ENCODE results near the gene ALKBH6. TPM values are rescaled to one million over a fixed set of nuclear protein-coding genes. Genes with fewer than 3 reads are reported as not detected.

Gene ALKBH6
- total RNA-seq, 1 donor from 2014 or later: 23.7 TPM

DNA sequence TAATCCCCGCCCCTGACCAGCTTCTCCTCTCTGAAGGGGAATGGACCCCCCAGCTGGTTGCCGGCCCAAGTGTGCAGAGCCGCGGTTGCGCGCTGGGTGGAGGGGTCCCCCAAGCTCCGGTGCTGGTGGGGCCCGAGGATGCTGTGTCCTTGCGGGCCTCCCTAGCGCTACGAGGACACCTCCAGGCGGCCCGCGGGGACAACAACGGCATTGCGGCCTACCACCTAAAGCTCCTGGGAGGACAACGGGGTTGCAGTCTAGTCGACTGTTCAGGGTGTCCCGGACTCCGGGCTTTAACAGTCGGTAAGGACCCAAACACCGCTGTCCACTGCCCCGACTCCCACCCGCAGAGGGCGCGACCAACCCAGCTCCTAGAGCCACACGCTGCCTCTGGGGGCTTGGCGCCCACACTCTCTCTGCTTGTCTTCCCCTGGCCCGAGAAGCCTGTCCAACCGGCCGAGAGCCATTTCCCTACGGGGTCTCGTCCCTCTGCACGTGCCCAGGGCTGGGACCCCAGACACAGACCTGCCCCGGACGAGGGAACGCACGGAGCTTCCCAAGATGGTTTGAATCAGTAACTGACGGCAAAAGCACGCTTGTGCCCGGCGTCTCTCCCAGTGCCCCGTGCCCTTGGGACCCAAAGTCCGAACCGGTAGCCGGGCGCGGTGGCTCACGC lies 20.0 kb downstream of the ALKBH6 start:
- Mint-ChIP-seq H3K4me3 (no peak overlapping the region), H3K4me1 (peaks cover 18% of the 10 kb centered on the region), H3K9me3 (no peaks in the 10 kb centered on the region), H3K27ac (ENCODE audit: unreplicated experiment) (no peak overlapping the region), H3K36me3 (ENCODE audit: low read depth) (no peaks in the 10 kb centered on the region), H3K27me3 (ENCODE audit: low read depth) (peaks cover 18% of the 10 kb centered on the region)
- no peak for DNase-seq (ENCODE audit: low read depth, low spot score)
- TF ChIP-seq, protein P1, sequence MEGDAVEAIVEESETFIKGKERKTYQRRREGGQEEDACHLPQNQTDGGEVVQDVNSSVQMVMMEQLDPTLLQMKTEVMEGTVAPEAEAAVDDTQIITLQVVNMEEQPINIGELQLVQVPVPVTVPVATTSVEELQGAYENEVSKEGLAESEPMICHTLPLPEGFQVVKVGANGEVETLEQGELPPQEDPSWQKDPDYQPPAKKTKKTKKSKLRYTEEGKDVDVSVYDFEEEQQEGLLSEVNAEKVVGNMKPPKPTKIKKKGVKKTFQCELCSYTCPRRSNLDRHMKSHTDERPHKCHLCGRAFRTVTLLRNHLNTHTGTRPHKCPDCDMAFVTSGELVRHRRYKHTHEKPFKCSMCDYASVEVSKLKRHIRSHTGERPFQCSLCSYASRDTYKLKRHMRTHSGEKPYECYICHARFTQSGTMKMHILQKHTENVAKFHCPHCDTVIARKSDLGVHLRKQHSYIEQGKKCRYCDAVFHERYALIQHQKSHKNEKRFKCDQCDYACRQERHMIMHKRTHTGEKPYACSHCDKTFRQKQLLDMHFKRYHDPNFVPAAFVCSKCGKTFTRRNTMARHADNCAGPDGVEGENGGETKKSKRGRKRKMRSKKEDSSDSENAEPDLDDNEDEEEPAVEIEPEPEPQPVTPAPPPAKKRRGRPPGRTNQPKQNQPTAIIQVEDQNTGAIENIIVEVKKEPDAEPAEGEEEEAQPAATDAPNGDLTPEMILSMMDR (conservative IDR thresholded peaks at IDR 0.05): no peak

DNA sequence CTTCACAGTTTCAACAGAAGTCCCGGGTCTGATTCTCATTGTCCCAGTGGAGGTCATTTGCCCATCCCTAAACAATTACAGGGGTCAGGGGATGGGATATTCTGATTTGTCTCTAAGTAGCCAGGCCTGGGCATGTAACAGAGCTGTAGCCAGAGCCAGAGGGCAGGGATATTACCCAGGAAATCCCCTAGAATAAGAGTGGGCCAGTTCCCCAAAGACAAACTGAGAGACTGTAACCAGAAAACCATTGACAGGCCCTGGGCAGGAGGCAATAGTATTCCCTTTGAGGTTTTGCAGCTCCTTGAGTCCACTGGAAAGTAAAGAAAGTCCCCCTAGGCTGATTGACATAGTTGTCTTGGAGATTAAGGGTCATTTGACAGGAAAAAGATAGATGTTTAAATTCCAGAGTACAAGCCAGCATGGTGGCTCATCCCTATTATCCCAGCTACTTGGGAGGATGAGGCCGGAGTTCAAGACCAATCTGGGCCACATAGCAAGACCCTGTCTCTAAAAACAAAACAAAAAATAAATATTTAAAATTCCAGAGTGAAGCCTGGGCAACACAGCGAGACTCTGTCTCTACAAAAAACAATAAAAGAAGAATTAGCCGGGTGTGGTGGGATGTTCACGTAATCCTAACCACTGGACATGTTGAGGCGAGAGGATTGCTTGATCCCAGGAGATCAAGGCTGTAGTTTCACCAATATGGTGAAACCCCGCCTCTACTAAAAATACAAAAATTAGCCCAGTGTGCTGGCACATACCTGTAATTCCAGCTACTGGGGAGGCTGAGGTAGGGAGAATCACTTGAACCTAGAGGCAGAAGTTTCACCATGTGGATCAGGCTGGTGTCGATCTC lies 20.9 kb downstream of the ALKBH6 start:
- Mint-ChIP-seq H3K9me3 (no peaks in the 10 kb centered on the region), H3K27me3 (ENCODE audit: low read depth) (peaks cover 27% of the 10 kb centered on the region), H3K4me1 (peaks cover 18% of the 10 kb centered on the region), H3K36me3 (ENCODE audit: low read depth) (no peaks in the 10 kb centered on the region), H3K27ac (ENCODE audit: unreplicated experiment) (no peak overlapping the region), H3K4me3 (peak overlapping the region; percentile 69)
- no peak for DNase-seq (ENCODE audit: low read depth, low spot score)
- TF ChIP-seq, protein P1 (conservative IDR thresholded peaks at IDR 0.05): no peak

DNA sequence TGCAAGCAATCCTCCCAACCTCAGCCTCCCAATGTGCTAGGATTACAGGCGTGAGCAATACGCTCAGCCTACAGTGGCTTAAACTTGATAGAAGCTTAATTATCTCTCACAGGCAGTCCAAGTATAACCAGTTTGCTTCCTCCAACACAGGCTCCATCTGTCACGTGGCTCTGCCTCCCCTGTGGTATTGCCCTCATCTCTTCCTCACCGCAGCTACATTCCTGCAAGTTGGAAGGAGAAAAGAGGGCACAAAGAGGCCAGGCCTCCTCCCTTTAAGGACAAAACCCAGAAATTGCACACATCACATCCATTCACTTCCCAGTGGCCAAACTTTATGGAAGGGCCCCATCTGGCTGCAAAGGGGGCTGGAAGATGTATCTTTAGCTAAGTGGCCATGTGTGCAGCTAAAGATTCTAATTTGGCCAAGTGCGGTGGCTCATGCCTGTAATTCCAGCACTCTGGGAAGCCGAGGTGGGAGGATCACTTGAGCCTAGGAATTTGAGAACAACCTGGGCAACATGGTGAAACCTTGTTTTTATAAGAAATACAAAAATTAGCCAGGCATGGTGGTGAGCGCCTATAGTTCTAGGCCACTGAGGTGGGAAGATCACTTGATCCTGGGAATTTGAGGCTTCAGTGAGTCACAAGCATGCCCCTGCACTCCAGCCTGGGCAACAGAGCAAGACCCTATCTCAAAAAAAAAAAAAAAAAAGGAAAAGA lies 22.1 kb downstream of the ALKBH6 start:
- Mint-ChIP-seq H3K4me3 (peak overlapping the region; percentile 66), H3K27ac (ENCODE audit: unreplicated experiment) (no peak overlapping the region), H3K9me3 (no peaks in the 10 kb centered on the region), H3K27me3 (ENCODE audit: low read depth) (peaks cover 38% of the 10 kb centered on the region), H3K4me1 (peaks cover 18% of the 10 kb centered on the region), H3K36me3 (ENCODE audit: low read depth) (no peaks in the 10 kb centered on the region)
- DNase-seq (ENCODE audit: low read depth, low spot score): no peak
- TF ChIP-seq, protein P1 (conservative IDR thresholded peaks at IDR 0.05): no peak

DNA sequence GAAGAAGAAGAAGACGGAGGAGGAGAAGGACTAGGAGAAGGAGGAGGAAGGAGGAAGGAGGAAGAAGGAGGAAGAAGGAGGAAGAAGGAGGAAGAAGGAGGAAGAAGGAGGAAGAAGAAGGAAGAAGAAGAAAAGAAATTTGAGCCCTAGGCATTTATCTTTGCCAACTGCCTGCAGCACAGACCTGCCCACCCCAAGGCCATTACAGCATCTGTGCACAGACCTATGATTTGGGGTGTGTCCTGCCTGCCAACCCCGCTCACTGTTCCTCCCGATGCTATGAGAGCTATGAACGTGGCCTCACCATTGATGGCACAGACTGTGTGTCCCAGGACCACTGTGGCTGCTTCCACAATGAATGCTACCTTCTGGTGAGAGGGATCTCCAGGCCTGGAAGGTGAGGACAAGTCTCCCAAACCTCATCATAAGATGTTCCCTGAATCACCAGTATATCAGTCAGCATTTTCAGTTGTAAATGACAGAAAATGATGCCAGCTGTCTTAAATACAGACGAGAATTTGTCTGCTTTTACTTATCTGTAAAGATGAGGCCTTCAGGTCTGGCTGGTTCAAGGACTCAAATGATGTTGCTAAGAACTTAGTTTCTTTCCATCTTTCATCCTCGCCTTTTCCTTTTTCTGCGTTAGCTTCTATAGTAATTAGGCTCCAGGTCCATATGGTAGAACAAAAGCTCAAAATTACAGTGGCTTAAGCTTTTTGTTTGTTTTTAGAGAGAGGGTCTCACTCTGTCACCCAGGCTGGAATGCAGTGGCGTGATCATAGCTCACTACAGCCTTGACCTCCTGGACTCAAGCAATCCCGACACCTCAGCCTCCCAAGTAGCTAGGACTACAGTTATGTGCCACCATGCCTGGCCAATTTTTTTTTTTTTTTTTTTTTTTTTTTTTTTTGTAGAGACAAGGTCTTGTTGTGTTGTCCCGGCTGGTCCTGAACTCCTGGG lies 23.0 kb downstream of the ALKBH6 start:
- H3K36me3 Mint-ChIP-seq (ENCODE audit: low read depth): no peaks in the 10 kb centered on the region
- peaks cover 16% of the 10 kb centered on the region for H3K4me1 Mint-ChIP-seq
- TF ChIP-seq, protein P1 (conservative IDR thresholded peaks at IDR 0.05): no peak
- peak overlapping the region; percentile 44 for H3K4me3 Mint-ChIP-seq
- no peaks in the 10 kb centered on the region for H3K9me3 Mint-ChIP-seq
- H3K27me3 Mint-ChIP-seq (ENCODE audit: low read depth): peaks cover 47% of the 10 kb centered on the region
- no peak for DNase-seq (ENCODE audit: low read depth, low spot score)
- H3K27ac Mint-ChIP-seq (ENCODE audit: unreplicated experiment): no peak overlapping the region
